Naive thymus-derived CD8-positive, alpha-beta T cell (primary cell): Measurements from ENCODE around the gene PSG3. TPM values are rescaled to one million over a fixed set of nuclear protein-coding genes. Genes with fewer than 3 reads are reported as not detected.
"Not testable (repeated sequence)": the region's sequence is repeated elsewhere in the genome, so short reads cannot be mapped to it uniquely, and the experiment has no call there.

Experiments
- ATAC-seq, 2 donors: fragments of 150-1000 bp; cut with Tn5 transposase in 1 of 2; sonication (Bioruptor Pico), chemical (Tn5 transposase) in 1 of 2; 1 replicate in 1 of 2; 2 replicates in 1 of 2; pipeline ENCODE4 v1.10.0; 2021; ENCODE audit warnings: mild to moderate bottlenecking in 2 of 2, moderate library complexity in 2 of 2
- POLR2A ChIA-PET: fragments of 350-600 bp; sonication (Branson Sonifier 250); formaldehyde crosslinking; loops from one replicate; lab custom pipeline; 2021; ENCODE audit warnings: antibody characterized with exemption; lab: Charles Lee
- DNase-seq, 10 donors: peaks; one replicate each; pipeline versions ENCODE4 v3.0.0 to v3.0.0-alpha.2; 2020 to 2022
- H3K27ac Mint-ChIP-seq, 10 donors: one replicate each; pipeline ENCODE4 v1.8.0; 2020 to 2022; ENCODE audit warnings: mild to moderate bottlenecking in 10 of 10, mixed read lengths in 10 of 10, moderate library complexity in 4 of 10, inconsistent platforms in 1 of 10
- H3K27me3 Mint-ChIP-seq, 5 donors: one replicate each; pipeline ENCODE4 v1.8.0; 2021 to 2022; ENCODE audit warnings: mixed read lengths in 5 of 5
- H3K36me3 Mint-ChIP-seq, 3 donors: one replicate each; pipeline ENCODE4 v1.8.0; 2020 to 2022; ENCODE audit warnings: mixed read lengths in 3 of 3, mild to moderate bottlenecking in 2 of 3, inconsistent platforms in 1 of 3
- H3K4me1 Mint-ChIP-seq, 4 donors: one replicate each; pipeline ENCODE4 v1.8.0; 2021 to 2022; ENCODE audit warnings: mixed read lengths in 4 of 4
- H3K4me3 Mint-ChIP-seq, 10 donors: one replicate each; pipeline ENCODE4 v1.8.0; 2020 to 2022; ENCODE audit warnings: mild to moderate bottlenecking in 10 of 10, mixed read lengths in 10 of 10, moderate library complexity in 6 of 10, inconsistent platforms in 1 of 10
- H3K9me3 Mint-ChIP-seq, 9 donors: one replicate each; pipeline ENCODE4 v1.8.0; 2020 to 2022; ENCODE audit warnings: mixed read lengths in 9 of 9, mild to moderate bottlenecking in 3 of 9, inconsistent platforms in 1 of 9, moderate library complexity in 1 of 9
- polyA plus RNA-seq, 3 donors: library from polyadenylated mRNA; unstranded; fragments of 300-500 nt; fragmentation: Illumina TruSeq; gene quantifications; one replicate each; pipeline ENCODE4 v1.2.3, GENCODE V29; 2021
- total RNA-seq, 8 experiments: library from RNA in 2 of 8; stranded (reverse) in 2 of 8; gene quantifications; one replicate each; pipeline ENCODE4 v1.2.3 and lab custom pipeline; 2021 to 2026

PSG3 gene
- total and polyA plus RNA-seq, 5 experiments from 2014 or later, result not detected

DNA sequence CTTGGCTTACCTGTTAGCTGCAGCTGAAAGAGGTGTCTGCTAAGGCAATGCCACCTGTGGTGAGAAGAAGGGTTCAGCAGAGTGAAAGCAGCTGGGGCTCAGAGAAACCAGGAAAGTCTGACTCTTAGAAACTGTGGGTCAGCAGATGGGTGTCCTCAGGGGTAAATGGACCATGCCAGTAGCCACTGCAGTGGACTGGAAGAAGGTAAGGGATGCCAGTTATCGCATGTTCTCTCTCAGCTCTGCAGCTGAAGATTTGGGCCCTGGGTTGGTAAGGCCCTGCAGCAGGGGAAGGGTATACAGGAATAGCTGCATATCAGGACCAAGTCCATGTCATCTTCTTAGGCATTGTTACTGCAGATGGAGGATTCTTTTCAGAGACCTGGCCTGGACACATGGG, 12.0 kb upstream of the PSG3 start:
- H3K36me3 Mint-ChIP-seq, H3K9me3 Mint-ChIP-seq, DNase-seq, H3K27ac Mint-ChIP-seq, ATAC-seq, H3K4me1 Mint-ChIP-seq, POLR2A ChIA-PET, H3K4me3 Mint-ChIP-seq: not testable (repeated sequence)
- H3K27me3 Mint-ChIP-seq, result peaks cover 13 to 51% (median 23%) of the 10 kb centered on the region in 5 donors

GRCh38 chr19:42741726-42742607, 1.7 kb upstream of the PSG3 start:
- DNase-seq, H3K27ac Mint-ChIP-seq, ATAC-seq, H3K4me1 Mint-ChIP-seq, H3K36me3 Mint-ChIP-seq, H3K4me3 Mint-ChIP-seq, POLR2A ChIA-PET: not testable (repeated sequence)
- H3K27me3 Mint-ChIP-seq, result peaks cover 8 to 69% (median 39%) of the 10 kb centered on the region in 5 donors
- H3K9me3 Mint-ChIP-seq, result peaks cover 0 to 13% (median 3%) of the 10 kb centered on the region in 9 donors

GRCh38 chr19:42737581-42738011, 2.7 kb downstream of the PSG3 start:
- H3K4me3 Mint-ChIP-seq, POLR2A ChIA-PET, ATAC-seq, H3K36me3 Mint-ChIP-seq, H3K27ac Mint-ChIP-seq, DNase-seq, H3K4me1 Mint-ChIP-seq, H3K9me3 Mint-ChIP-seq: not testable (repeated sequence)
- peaks cover 11 to 51% (median 26%) of the 10 kb centered on the region in 5 donors for H3K27me3 Mint-ChIP-seq

- H3K27ac Mint-ChIP-seq, H3K9me3 Mint-ChIP-seq, H3K4me3 Mint-ChIP-seq, POLR2A ChIA-PET, DNase-seq, H3K4me1 Mint-ChIP-seq, H3K36me3 Mint-ChIP-seq, ATAC-seq: not testable (repeated sequence)
- H3K27me3 Mint-ChIP-seq, result peaks cover 5 to 53% (median 18%) of the 10 kb centered on the region in 5 donors
These were observed 11.9 kb downstream of the PSG3 start for GRCh38 chr19:42728341-42728740.

GRCh38 chr19:42714000-42714399, 26.3 kb downstream of the PSG3 start:
- H3K4me1 Mint-ChIP-seq, POLR2A ChIA-PET, H3K4me3 Mint-ChIP-seq, ATAC-seq, DNase-seq, H3K27ac Mint-ChIP-seq: not testable (repeated sequence)
- peaks cover 14 to 47% (median 25%) of the 10 kb centered on the region in 5 donors for H3K27me3 Mint-ChIP-seq
- H3K36me3 Mint-ChIP-seq, result peaks cover 3 to 15% (median 4%) of the 10 kb centered on the region in 3 donors
- H3K9me3 Mint-ChIP-seq, result peaks cover 4 to 50% (median 26%) of the 10 kb centered on the region in 9 donors

GRCh38 chr19:42712753-42713152, 27.5 kb downstream of the PSG3 start:
- ATAC-seq, H3K27ac Mint-ChIP-seq, POLR2A ChIA-PET, H3K4me3 Mint-ChIP-seq, DNase-seq, H3K4me1 Mint-ChIP-seq: not testable (repeated sequence)
- Mint-ChIP-seq H3K36me3 (peaks cover 3 to 15% (median 4%) of the 10 kb centered on the region in 3 donors), H3K27me3 (peaks cover 22 to 50% (median 33%) of the 10 kb centered on the region in 5 donors), H3K9me3 (peaks cover 4 to 46% (median 26%) of the 10 kb centered on the region in 9 donors)

DNA sequence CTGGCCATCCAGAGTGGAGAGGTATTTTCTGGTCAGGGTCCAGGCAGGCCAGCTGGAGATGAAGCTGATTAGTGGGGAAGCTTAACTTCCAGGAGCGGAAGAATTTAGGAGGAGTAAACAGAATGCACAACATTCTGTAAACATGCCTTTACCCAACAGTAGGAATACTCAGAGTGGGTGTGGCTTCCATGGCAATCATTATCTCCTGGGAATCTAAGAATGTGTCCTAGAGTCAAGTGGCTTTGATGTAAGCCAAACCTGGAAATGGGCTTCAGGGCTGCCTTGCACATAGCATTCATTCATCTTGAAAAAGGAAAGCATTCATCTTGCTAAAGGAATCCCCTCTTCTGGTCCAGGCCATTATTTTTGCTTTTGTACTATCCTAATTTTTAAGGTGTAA, 29.3 kb downstream of the PSG3 start:
- DNase-seq, H3K27ac Mint-ChIP-seq, H3K4me1 Mint-ChIP-seq, H3K4me3 Mint-ChIP-seq, POLR2A ChIA-PET, ATAC-seq: not testable (repeated sequence)
- H3K9me3 Mint-ChIP-seq, result peaks cover under 1 to 42% (median 12%) of the 10 kb centered on the region in 9 donors
- peaks cover 2 to 11% (median 3%) of the 10 kb centered on the region in 3 donors for H3K36me3 Mint-ChIP-seq
- peaks cover 28 to 38% (median 35%) of the 10 kb centered on the region in 5 donors for H3K27me3 Mint-ChIP-seq

DNA sequence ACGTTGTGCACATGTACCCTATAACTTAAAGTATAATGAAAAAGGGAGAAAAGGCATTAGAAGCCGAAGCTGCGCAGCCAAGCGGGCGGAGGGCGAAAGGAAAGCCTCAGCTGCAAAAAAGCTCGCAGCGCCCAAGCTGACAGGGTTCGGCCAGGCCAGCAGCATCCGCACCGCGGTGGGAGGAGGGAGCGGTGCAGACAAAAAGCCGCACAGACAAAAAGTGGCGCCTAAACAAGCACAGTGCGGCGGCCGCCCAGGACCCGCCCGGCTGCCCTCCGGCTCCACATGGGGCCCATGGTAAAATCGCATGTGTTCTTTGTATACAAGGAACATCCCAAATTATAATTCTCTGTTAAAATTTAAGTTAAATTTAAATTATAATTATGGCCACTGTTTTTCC, 42.4 kb downstream of the PSG3 start:
- H3K4me1 Mint-ChIP-seq, result peaks cover 0 to 2% (median 0%) of the 10 kb centered on the region in 4 donors
- H3K4me3 Mint-ChIP-seq, result no peak overlapping the region
- peaks cover 0 to 5% (median 0%) of the 10 kb centered on the region in 3 donors for H3K36me3 Mint-ChIP-seq
- POLR2A ChIA-PET, result no interaction called here
- no peak overlapping the region for H3K27ac Mint-ChIP-seq
- no peak for ATAC-seq
- H3K9me3 Mint-ChIP-seq, result peaks cover 0 to 9% (median 3%) of the 10 kb centered on the region in 9 donors
- peaks cover 26 to 63% (median 47%) of the 10 kb centered on the region in 5 donors for H3K27me3 Mint-ChIP-seq
- DNase-seq, result no peak

DNA sequence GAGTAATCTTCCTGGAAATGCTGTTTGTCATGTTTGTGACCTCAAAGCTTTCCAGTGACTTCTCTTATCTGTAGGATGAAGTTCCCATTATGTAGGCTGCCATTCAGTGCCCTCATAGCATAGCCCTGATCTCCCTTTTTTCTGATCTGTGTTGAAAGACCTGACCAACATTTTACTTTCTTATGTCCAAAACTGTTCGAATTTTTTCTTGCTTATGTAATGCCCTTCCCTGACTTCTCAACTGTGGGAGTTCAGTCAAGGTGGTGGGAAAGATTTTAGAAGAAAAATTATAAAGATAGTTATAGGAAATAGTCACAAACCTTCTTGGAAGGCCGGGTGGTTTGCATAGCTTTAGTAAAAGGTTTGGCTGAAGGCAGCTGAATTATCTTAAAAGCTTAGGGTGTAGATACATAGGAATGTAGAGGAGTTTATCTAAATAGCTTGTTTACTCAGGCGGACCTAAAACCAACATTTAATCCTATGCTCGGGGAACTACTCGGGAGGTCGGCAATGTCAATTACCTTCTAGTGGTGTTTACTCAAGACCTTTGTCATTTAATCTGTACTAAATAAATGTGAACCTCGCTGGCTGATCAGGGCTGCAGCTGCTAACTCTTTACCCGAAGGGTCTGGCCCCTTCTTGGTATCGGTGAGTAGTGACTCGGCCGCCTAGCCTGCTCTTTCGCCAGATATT, 44.3 kb downstream of the PSG3 start:
- Mint-ChIP-seq H3K4me1 (peaks cover 0 to 2% (median 0%) of the 10 kb centered on the region in 4 donors), H3K27ac (peak overlapping the region in 1 of 10 donors; percentile 74), H3K9me3 (peaks cover 0 to 9% (median 3%) of the 10 kb centered on the region in 9 donors), H3K27me3 (peaks cover 33 to 82% (median 51%) of the 10 kb centered on the region in 5 donors), H3K4me3 (no peak overlapping the region), H3K36me3 (peaks cover 0 to 9% (median 0%) of the 10 kb centered on the region in 3 donors)
- POLR2A ChIA-PET, result no interaction called here
- ATAC-seq, result no peak
- no peak for DNase-seq

DNA sequence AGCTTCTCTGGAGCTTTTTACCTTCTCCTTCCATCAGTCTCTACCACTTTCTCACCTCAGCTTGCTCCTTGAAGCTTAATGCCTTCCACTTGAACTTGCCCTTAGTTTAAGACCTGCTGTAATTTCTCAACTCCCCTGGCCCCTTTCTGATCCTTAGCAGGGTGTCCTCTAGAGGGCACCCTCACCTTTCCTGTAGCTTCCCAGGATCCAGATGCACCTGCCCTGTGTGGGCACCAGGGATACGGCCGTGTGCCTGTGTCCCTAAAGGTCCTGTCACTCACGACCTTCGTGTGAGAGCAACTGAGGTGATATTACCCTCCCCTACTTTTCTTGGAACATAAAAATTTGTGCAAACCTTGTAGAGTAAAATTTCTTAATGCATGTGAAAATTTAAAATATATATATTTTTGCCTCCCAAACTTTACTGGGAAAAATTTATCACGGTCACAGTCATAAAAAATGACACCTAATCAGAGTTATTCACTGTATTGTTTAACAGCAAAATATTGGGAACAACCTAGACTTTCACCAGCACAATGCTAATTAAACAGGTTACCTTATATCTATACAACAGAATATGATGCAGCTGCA, 46.4 kb downstream of the PSG3 start:
- Mint-ChIP-seq H3K36me3 (peaks cover 0 to 12% (median 0%) of the 10 kb centered on the region in 3 donors), H3K27me3 (peaks cover 26 to 85% (median 36%) of the 10 kb centered on the region in 5 donors), H3K9me3 (peaks cover 0 to 11% (median 3%) of the 10 kb centered on the region in 9 donors), H3K4me3 (no peak overlapping the region), H3K4me1 (peaks cover 0 to 2% (median 0%) of the 10 kb centered on the region in 4 donors), H3K27ac (no peak overlapping the region)
- DNase-seq, result no peak
- ATAC-seq, result no peak
- POLR2A ChIA-PET, result no interaction called here

GRCh38 chr19:42683917-42684513, 56.3 kb downstream of the PSG3 start:
- peak in 1 of 10 donors; percentile 10 for DNase-seq
- peaks cover 3 to 37% (median 6%) of the 10 kb centered on the region in 3 donors for H3K36me3 Mint-ChIP-seq
- H3K27ac Mint-ChIP-seq, result no peak overlapping the region
- no peak for ATAC-seq
- peaks cover 3 to 36% (median 17%) of the 10 kb centered on the region in 5 donors for H3K27me3 Mint-ChIP-seq
- no peaks in the 10 kb centered on the region for H3K4me1 Mint-ChIP-seq
- peaks cover 18 to 67% (median 44%) of the 10 kb centered on the region in 9 donors for H3K9me3 Mint-ChIP-seq
- POLR2A ChIA-PET, result no interaction called here
- no peak overlapping the region for H3K4me3 Mint-ChIP-seq

GRCh38 chr19:42676326-42676725, 64.0 kb downstream of the PSG3 start:
- DNase-seq, H3K4me3 Mint-ChIP-seq, H3K27ac Mint-ChIP-seq, ATAC-seq, POLR2A ChIA-PET, H3K4me1 Mint-ChIP-seq: not testable (repeated sequence)
- Mint-ChIP-seq H3K9me3 (peaks cover 0 to 37% (median 27%) of the 10 kb centered on the region in 9 donors), H3K27me3 (peaks cover 2 to 19% (median 7%) of the 10 kb centered on the region in 5 donors), H3K36me3 (peaks cover 0 to 14% (median 0%) of the 10 kb centered on the region in 3 donors)
